GM19455 (cell line): ENCODE data around the gene NAP1L5.
A peak's percentile ranks its signal among the peaks of the same experiment; 100 is the strongest.

Source experiments
- ATAC-seq: cut with Tn5 transposase; IDR thresholded peaks from one replicate; pipeline ENCODE4 v1.9.1; 2021; ENCODE audit not compliant: unreplicated experiment

Gene NAP1L5, protein sequence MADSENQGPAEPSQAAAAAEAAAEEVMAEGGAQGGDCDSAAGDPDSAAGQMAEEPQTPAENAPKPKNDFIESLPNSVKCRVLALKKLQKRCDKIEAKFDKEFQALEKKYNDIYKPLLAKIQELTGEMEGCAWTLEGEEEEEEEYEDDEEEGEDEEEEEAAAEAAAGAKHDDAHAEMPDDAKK

GRCh38 chr4:88697588-88698329, at the start of gene NAP1L5:
Gene NAP1L5, minus strand, starts transcription at chr4:88697829. Its CDS starts 75 bp downstream, at chr4:88697754.
- peak; percentile 97 for ATAC-seq

- ATAC-seq: no peak
Observed at GRCh38 chr4:88747351-88747750, 49.7 kb upstream of the NAP1L5 start.

DNA sequence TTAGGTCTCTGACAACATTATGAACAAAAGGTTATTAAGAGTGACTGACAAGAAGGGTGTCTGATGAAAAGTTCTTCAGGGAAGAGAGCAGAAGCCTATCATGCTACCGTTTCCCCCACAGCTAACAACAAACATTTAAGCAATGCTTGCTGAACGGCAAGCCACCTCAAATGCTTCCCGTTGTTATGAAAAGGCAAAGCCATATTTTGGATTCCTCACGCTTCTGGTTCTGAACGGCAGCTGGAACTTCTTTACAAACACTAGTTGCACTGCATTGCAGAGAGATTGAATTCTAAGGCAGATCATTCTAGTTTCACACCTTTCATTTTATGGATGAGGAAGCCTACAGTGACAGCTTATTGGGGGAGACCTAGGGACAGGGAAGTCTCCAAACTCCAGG, 48.6 kb upstream of the NAP1L5 start:
- no peak for ATAC-seq

GRCh38 chr4:88745581-88746163, 48.0 kb upstream of the NAP1L5 start:
- no peak for ATAC-seq

- no peak for ATAC-seq
Observed at GRCh38 chr4:88745175-88745574, 47.5 kb upstream of the NAP1L5 start.

- no peak for ATAC-seq
Observed at GRCh38 chr4:88744609-88745008, 47.0 kb upstream of the NAP1L5 start.

DNA sequence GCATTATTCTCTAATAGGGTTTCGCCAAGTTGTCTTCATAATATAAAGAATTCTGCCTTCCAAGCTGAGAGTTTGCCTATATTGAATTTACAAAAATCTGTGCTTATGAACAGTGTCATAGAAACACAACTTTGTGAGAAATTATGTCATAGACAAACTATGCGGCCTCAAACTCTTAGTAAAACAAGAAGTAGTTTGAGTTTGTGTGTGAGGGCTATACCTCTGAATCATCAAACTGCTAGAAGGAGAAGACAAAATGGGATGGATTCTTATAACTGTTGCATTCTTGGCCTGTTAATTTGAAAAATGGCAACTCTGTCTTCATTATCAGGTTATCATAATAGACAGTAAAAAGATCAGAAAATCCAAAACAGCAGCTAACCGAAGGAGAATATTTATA, 46.1 kb upstream of the NAP1L5 start:
- ATAC-seq: no peak

GRCh38 chr4:88742561-88742960, 44.9 kb upstream of the NAP1L5 start:
- no peak for ATAC-seq

GRCh38 chr4:88738180-88738579, 40.6 kb upstream of the NAP1L5 start:
- ATAC-seq: no peak

- no peak for ATAC-seq
Observed at GRCh38 chr4:88737307-88737941, 39.8 kb upstream of the NAP1L5 start.

DNA sequence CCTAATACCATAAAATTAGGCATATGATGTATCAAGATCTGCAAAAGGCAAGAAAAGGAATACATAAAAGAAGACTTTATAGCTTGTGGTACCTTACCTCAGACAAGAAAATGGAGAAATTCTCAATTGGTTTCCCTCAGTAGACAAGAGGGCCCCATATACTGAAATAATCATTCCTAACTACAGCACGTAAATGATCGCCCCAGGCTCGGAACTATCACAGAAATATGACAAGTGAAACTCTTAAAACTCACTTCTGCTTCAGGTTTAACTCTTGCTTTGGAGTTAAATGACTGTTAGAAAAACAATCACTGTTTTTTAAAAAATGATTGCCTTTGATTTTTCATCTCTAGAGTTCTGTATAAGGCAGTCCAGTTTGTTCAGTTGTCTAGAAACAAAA, 38.6 kb upstream of the NAP1L5 start:
- no peak for ATAC-seq

GRCh38 chr4:88735564-88735963, 37.9 kb upstream of the NAP1L5 start:
- no peak for ATAC-seq

DNA sequence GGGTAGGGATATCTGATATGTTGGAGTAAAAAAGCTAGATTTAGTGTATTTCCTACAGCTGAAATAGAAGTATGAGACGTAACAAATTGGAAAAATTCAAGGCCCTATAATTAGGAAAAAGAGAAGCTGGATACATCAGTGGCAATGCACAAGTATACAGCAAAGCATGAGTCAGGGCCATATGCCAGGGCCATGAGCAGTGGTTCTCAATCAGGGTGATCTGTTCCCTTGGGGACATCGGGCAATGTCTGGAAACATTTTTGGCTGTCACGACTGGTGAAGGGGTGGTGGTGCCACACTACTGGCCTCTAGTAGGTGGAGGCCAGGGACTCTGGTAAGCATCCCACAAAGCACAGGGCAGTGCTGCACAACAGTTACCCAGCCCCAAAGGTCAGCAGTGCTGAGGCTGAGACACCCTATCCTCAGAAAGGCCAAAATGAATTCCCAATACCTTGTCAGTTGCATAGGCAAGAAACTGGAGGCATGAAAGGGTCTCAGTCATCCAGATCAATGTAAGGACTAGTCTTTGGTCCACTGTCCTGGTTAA, 36.8 kb upstream of the NAP1L5 start:
- no peak for ATAC-seq

GRCh38 chr4:88732714-88733368, 35.2 kb upstream of the NAP1L5 start:
- ATAC-seq: no peak

GRCh38 chr4:88731381-88731780, 33.8 kb upstream of the NAP1L5 start:
- no peak for ATAC-seq

DNA sequence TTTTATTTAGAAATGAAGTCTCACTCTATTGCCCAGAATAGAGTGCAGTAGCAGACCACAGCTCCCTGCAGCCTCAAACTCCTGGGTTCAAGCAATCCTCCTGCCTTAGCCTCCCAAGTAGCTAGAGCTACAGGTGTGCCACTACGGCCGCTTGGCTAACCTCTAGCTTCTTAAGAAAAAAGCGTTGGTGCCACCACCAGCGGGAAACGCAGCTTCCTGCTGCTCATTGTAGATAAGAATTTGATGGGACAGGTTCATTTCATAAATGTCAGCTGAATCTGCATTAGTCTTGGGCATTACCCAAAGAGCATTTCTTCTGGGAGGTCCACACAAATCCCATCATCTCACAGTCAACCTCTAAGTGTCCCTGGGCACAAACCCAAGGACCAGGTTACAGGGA, 33.2 kb upstream of the NAP1L5 start:
- no peak for ATAC-seq

GRCh38 chr4:88729146-88729760, 31.6 kb upstream of the NAP1L5 start:
- no peak for ATAC-seq

- ATAC-seq: no peak
Observed at GRCh38 chr4:88728146-88728545, 30.5 kb upstream of the NAP1L5 start.

GRCh38 chr4:88725986-88726385, 28.4 kb upstream of the NAP1L5 start:
- ATAC-seq: no peak

DNA sequence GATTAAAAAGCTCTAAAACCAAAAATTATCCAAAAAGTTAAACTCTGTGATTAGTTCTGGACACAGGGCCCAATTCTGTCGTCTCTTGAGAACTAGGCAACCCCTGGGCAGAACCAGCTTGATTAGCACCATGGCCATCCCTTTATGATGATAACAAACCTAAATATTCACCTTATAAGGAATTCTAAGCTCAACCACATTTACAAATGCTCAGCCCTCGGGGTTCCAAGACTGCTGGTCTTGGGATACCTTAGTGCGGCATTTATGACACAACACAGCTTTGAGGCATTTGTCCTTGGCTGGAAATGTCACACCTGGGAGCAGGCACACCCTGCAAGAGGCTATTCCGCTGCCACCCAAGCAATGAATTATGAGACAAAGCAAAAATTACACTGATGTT, 27.5 kb upstream of the NAP1L5 start:
- no peak for ATAC-seq

DNA sequence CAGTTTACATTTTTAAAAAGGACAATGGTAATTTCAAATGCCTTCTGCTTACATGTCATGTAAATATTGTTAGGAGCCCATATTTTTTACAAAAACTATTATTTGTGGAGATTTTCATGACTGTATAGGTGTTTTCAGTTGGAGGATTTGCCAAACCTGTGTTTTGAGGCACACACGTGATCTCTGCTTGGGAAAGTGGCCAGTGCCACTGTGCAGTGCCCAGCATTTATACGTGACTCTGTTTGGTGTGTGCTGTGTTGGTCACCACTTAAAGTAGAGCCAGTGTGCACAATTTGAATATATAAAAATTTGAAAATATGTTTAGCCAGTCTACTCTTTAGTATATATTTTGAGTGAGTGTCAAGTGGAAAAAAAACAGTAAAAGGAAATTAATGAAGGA, 26.8 kb upstream of the NAP1L5 start:
- no peak for ATAC-seq
